HG03039 (cell line): Measurements from ENCODE around the gene PKDCC.
"Not testable (repeated sequence)": the region's sequence is repeated elsewhere in the genome, so short reads cannot be mapped to it uniquely, and the experiment has no call there.

Source experiments
- ATAC-seq: cut with Tn5 transposase; IDR thresholded peaks from one replicate; pipeline ENCODE4 v1.9.1; 2021; ENCODE audit warnings: mild to moderate bottlenecking, moderate library complexity; ENCODE audit not compliant: unreplicated experiment

PKDCC gene

DNA sequence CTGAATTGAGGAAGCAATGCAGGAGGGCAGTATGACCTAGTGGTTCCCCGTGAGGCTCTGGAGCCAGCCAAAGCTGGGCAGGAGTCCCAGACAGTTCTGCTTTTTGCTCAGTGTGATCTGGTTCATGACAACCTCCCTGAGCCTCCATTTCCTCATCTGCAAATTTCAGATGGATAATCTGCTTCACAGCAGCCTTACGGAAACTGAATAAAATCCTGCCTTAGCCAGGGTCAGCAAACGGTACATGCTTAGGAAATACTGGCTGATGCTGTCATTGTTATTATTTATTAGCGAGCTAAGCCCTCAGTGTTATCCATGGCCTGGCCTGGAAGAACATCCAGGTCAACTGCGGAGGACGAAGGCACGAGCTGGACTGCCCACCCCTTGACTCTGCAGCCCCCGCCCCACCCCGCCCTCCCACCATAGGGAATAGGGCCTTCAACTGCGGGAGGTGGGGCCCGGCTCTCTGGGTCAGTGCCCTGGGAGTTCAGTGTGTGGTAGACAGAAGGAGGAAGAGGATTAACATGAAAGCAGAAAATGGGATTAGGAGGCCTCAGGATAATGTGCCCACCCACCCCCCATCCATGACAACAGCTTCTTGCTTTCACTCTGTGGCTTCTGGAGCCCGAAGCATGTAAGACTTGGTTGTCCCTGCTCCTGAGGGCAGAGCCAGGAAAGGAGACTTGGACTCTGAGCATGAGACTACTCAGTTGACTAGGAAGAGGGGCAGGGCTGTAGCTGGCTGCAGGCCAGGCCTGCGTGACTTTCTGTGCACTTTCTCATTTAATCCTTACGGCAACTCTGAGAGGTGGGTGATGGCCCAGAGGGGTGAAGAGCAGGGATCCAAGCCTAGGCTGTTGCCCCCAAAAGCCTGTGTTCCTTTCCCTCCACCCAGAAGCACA, 13.1 kb downstream of the PKDCC start:
- ATAC-seq, result no peak

DNA sequence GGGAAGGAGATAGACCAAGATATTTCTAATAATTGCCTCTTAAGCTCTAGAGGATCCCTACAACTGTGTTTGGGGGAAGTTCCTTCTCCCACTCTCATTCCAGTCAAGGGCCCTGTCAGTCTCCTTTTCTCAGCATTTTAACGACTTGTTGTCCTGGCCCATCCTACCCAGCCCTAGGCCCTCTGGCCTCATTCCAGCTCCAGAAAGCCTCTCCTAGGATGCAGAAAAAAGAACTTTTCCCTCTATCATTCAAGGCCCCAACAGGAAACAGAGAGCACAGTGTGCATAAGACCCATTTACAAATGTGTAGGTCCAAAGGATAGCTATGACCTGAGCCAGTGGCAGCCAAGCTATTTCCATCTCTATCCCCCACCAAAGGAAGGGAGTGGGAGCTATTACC, 14.0 kb downstream of the PKDCC start:
- no peak for ATAC-seq

DNA sequence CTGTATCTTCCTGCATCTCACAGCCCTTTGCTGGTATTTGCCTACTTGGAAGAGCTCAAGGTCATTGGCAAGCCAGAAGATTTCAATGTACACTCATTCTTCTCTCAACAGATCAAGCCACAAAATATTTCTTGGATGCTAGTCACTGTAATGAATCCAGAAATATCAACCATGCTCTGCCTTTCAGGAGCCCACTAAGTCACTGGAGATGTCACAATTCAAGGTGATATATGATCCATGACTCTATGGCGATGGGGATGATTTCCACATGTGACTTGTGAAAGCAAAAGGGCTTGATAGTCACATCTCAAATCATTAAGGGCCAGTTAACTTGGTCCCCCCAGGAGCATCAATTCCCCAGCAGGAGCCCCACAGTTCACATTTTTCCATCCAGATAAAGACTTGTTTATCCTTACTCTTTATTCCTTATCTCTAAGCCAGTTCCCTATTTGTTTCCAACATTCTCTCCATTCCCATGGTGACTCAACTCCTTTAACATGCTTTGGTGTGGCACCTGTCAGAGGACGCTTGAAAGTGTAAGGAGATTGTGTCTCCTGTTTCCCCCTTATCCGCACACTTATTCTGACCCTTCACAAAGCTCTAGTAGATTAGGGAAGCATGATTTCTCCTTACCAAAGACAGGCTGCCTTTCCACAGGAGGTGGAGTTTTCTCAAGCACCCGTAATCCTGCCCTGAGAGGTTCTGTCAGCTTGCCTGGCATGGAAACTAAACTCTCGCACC, 15.8 kb downstream of the PKDCC start:
- no peak for ATAC-seq

DNA sequence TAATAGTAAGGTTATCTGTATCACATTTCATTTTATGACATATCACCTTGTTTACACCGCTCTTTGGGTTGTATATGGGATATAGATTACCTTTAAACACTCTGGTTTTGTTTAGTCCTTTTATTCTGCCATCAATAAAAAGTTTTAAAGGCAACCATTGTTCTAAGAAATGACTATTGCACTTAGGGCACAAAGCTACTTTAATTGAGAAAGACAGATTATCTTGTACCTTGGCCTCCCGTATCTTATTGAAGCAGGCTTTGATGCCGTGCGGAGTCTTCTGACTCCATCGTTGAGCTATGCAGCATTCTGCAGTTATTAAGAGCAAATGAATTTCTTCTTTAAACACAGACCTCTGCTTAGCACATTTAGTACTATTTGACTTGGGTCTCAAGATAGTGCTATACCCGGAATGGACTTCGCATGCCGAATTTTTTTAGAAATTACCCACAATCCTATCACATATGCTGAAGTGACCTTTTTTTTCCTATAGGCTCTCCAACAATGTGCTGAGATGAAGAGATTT, 16.7 kb downstream of the PKDCC start:
- no peak for ATAC-seq

DNA sequence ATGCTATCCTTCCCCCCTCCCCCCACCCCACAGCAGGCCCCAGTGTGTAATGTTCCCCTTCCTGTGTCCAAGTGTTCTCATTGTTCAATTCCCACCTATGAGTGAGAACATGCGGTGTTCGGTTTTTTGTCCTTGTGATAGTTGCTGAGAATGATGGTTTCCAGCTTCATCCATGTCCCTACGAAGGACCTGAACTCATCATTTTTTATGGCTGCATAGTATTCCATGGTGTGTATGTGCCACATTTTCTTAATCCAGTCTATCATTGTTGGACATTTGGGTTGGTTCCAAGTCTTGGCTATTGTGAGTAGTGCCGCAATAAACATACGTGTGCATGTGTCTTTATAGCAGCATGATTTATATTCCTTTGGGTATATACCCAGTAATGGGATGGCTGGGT, 17.9 kb downstream of the PKDCC start:
- ATAC-seq, result not testable (repeated sequence)

DNA sequence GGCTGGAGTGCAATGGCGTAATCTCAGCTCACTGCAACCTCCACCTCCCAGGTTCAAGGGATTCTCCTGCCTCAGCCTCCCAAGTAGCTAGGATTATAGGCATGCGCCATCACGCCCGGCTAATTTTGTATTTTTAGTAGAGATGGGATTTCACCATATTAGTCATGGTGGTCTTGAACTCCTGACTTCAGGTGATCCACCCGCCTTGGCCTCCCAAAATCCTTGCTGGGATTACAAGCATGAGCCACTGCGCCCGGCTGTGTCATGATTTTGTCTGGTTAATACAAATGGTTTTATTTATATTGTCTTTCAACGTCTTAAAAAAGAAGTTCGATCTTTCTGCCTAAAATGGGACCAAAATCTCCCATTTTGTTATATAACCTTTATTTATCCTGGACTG, 19.2 kb downstream of the PKDCC start:
- ATAC-seq, result not testable (repeated sequence)

DNA sequence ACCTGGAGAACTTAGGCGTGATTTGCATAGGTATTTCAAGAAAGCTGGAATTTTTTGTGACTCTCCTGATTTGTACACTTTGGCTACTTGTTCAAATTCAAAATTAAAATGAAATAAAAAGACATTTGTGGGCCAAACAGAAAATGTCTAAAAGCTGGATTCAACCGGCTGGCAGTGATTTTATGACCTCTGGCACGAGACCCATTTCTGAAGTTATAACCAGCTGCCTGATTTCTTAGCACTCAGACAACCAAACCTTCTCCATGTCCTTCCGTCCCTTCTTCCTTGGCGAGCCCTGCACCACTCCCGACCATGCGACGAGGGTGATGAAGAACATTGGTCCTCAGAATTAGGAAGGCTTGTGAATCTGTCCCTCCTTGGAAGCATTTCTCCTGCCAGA, 19.7 kb downstream of the PKDCC start:
- no peak for ATAC-seq

DNA sequence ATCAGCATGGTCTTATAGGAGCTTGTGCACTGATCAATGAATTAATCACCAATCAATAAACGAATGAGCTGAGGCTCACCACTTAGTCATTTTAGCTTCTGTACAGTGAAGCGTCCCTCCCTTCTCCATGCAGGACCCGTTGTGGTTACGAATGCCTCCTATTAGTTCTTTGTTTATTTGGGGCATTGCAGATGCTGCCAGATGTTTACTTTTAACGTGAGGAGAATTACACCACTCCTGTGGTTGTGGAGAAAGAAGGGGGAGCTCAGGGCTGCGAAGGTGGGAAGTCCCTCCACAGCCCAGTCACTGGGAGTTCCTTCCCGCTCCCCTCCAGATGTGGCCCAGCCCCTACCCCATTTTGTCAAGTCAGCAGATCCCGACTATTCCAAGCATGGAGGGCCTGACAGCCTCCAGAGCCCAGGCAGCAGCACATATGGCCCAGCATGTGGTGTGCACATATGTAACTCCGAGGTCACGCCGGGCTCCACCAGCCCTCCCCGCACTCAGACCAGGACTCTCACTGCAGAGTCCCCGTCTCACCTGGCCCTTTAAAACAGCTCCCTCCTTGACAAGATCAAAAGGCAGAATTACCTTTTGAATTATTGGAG, 20.9 kb downstream of the PKDCC start:
- no peak for ATAC-seq

DNA sequence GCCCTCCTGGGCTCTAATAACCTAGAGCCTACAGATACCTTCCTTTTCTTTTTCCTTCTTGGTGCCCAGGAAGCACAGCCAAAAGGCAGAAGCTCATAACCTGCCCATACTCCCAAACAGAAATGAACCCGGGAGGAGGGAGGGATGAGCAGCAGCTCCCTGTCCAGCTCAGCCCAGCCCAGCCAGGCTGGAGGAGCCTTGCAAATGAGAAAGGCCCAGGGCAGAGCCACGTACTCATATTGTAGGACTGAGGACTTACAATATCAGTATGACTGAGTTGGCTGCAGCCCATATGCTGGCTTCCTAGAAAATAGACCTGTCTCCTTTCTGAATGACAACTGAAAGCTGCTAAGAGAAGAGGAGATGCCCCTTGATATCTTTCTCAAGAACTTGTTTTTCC, 21.7 kb downstream of the PKDCC start:
- no peak for ATAC-seq

DNA sequence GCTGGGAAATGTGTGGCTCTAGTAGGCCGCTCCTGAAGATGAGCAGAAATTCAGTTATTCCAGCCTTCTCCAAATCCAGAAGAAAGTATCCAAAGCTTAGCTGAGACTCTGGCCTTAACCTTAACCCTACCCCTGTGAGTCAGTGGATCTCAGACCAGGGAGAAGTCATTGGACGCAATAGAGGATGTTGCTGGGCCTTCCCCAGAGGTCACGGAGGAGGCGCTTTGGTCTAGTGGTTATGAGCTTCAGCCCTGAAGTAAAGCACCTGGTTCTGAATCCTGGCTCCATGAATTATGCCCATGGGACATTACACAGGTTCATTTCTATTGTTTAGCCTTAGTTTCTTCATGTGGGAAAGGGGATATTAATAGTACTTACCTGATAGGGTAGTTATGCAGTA, 24.0 kb downstream of the PKDCC start:
- ATAC-seq, result no peak

DNA sequence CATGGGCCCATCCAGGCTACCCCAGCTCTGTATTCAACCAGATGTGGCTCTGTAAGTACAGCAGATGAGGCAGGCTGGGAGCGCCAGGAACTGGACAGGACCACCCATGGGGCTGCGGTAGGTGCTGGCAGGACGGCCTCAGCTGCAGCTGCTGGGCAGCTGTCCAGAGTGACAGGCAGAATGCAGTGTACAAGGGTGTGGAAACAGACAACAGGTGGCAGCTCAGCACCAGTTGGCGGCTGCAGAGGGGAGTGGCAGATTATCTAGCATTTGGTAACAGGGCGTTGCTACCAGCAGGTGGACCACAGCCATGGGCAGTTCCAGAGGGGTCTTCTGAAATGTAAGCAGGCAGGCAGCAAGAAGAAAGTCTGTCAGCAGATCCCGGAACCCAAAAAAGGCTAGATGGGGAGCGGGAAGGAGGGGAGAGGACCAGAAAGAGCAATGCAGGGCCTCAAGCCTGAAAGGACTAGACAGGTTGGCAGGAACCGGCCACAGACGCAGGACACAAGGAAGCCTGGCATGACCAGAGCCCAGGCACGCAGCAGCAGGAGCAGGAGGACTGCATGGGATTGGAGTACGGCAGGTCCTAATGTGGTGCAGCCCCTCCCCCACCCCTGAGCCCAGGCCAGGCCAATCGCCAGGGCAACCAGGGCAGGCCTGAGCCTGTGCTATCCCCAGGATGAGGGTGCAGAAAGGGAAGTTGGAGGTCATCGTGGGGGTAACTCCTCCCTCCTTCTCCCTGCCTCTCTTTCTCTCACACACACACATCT, 24.7 kb downstream of the PKDCC start:
- no peak for ATAC-seq

DNA sequence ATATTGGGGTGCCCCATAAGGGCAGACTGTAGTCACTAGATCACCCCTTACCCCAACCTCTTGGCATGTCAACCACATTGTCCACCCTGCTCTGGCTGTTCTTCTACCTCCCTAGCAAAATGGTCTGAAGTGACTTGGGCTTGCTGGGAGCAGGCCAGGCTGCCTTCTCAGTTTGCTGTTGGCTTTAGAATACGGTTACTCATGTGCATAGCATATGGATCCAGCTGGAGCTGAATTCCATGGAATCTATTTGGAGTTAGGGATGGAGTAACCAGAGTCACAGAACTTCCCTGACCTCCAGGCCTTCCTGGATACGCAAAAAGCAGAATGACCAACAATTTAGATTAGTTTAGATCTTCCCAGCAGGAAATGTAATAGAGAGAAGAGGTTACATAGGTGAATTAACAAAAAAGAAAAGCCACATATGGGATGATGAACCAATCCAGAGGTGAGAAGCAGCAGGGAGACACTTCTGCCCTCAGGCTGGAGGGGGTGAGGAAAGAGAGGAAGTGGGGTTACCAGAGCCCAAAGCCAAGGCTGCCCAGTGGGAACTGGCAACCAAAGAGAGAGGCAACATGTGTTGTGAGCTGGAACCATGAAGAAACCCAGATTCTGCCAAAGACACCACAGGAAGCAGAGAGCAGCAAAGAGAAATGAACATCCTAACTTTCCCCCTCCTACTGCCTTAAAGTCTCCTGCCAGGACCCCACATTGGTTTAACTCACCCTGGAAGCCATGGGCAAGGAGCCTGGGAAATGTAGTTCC, 26.1 kb downstream of the PKDCC start:
- no peak for ATAC-seq

DNA sequence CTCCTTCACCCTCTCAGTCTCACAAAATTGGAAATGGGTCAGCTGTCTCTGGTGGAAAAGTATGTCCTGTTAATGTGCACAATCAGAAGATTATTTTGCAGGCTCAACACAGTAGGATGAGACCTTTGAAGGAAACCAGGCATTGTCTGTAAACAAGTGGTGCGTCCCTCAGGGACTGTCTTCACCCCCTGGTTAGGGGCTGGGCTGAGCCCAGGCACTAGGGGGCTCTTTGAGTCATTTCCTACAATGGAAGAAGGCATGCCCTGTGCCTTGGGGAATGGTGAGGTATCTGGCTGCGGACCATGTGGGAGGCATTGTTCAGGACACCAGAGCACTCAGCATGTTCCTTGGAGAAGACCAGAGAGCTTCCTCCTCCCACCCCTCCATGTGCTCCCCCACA, 26.8 kb downstream of the PKDCC start:
- ATAC-seq, result no peak

DNA sequence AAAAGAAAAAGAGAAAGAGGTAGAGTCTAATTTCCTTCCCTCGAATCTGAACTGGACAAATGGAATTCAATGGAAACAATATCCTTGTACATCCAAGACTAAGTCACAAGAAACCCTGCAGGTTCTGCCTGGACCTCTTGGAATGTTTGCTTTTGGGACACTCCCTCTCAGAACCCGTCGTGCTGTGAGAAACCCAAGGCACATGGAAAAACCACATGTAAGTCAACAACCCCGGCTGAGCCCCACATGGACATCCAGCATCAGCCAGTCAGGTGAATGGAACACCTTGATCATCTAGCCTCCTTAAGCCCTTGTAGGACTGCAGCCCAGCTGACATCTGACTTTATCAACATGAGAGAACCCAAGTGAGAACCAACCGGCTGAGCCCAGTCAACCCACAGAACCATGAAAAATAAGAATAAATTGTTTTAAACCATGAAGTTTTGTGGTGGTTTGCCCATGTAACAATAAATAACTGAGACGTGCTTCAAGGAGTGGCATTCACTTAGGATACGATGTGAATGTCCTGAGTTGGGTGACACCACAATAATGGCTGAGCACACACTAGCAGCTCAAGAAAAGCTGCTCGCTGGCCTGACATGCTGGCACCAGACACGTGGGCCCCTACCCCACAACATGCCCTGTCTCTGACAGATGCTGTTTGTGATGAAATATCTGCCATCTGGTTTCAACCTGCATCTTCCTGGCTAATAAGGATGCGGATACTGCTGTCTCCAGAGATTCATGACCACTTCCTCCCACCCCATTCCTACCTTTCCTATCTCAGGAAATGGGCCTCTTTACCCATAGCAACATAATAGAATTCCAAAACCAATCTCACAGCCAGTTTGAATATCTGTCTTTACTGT, 28.8 kb downstream of the PKDCC start:
- no peak for ATAC-seq

DNA sequence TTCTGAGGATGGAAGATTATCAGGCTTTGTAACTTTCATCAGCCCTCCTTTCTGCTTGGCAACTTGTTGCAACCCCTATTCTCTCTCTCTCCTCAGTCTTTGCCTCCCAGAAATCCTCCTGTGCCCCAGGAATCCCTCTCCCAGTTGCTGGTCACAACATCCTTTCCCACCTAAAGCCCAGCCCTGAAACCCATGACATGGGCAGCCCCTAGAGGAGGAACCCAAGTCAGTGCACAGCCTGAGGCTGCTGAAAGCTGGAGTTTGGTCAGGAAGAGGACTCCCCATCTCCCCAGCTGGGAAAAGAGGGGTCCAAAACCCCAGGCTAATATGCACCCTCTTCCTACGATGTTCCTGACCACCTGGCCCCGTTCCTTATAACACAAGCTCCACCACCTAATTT, 29.5 kb downstream of the PKDCC start:
- no peak for ATAC-seq

DNA sequence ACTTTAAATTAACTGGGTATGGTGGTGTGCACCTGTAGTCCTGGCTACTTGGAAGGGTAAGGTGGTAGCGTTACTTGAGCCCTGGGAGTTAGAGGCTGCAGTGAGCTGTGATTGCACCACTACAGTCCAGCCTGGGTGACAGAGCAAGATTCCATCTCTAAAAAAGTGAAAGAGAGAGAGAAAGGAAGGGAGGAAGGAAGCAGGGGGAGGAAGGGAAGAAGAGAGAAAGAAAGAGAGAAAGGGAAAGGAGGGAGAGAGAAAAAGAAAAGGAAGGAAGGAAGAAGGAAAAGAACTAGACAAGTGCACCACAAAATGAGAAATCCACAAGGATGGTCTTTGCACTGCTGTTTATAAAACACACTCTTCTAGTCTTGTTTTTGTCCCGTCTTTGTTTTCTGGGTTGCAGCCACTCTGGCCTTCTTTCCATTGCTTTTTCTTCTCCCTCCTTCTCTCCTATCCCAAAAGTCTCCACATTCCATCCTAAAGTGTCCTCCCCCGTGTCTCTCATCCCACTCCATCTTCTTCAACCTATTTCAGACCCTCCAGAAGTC, 32.0 kb downstream of the PKDCC start:
- no peak for ATAC-seq

DNA sequence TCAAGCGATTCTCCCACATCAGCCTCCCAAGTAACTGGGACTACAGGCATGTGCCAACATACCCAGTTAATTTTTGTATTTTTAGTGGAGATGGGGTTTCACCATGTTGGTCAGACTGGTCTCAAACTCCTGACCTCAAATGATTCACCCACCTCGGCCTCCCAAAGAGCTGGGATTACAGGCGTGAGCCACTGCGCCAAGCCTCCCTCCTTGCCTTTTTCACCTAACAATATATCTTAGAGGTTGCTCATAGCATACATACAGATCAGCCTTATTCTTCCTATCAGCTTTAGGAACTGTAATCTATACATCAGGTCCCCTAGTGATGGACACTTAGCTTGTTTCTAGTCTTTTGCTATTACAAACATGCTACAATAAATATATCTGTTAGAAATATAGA, 33.3 kb downstream of the PKDCC start:
- ATAC-seq, result not testable (repeated sequence)

DNA sequence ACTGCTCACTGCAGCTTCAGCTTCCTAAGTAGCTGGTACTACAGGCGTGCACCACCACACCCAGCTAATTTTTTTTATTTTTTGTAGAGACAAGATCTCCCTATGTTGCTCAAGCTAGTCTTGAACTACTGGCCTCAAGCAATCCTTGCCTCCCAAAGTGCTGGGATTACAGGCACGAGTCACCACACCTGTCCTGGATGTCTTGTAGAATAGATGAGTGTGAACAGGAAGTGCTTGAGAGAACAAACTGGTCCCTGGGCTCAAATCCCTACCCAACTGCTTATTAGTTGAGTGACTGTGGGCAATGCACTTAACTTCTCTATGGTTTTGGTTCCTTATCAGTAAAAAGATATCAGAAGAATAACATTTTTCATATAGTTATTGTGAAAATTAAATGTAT, 34.2 kb downstream of the PKDCC start:
- no peak for ATAC-seq

DNA sequence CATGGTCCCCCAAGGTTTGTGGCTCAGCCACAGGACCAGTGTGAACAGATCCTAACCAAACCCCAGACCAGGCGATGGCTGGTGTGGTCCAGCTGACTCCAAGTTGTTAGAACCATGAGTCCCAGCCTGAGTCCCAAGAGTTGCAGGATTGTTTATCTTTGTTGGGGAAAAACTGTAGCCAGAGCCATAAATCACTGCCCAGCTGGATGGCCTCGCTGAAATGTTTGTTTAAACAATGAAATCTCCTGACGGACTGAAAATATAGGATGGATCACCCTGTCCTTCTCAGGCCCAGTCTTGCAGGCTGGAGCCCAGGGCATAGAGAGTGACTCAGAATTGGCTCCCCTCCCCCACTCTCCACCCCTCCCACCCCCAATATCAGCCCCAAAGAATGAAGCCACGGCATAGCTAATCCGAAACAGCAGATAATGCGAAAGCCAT, 36.4 kb downstream of the PKDCC start:
- ATAC-seq, result no peak
